Epithelial cell of proximal tubule (primary cell): ENCODE data around the gene SERPINB5. TPM values are rescaled to one million over a fixed set of nuclear protein-coding genes. Genes with fewer than 3 reads are reported as not detected.

Experiments
- DNase-seq: peaks from one replicate; pipeline ENCODE4 v3.0.0-alpha.2; 2011; ENCODE audit warnings: low read depth
- H3K4me3 ChIP-seq: 2 replicates; pipeline ENCODE4 v1.5.1; 2011; ENCODE audit warnings: low read depth, mild to moderate bottlenecking, low read length
- CTCF ChIP-seq: conservative IDR thresholded peaks from 2 replicates; pipeline ENCODE4 v1.5.1; 2012; ENCODE audit warnings: low read depth, mild to moderate bottlenecking, low read length
- total RNA-seq: library from RNA; depleted of rRNA; stranded (reverse); fragments of >200 nt; gene quantifications from 2 replicates; pipeline ENCODE4 v1.2.3, GENCODE V29; 2015

Gene SERPINB5
- total RNA-seq, 1 donor from 2014 or later: 0.17 TPM

- DNase-seq: no peak
- no peak for TF ChIP-seq CTCF
- no peak overlapping the region for H3K4me3 ChIP-seq
Observed at GRCh38 chr18:63464434-63464833, 12.3 kb upstream of the SERPINB5 start.

- DNase-seq: no peak
- no peak for TF ChIP-seq CTCF
- H3K4me3 ChIP-seq: no peak overlapping the region
Observed at GRCh38 chr18:63465059-63465458, 11.7 kb upstream of the SERPINB5 start.

- TF ChIP-seq CTCF: no peak
- H3K4me3 ChIP-seq: no peak overlapping the region
- DNase-seq: no peak
Observed at GRCh38 chr18:63467699-63468098, 9.1 kb upstream of the SERPINB5 start.

DNA sequence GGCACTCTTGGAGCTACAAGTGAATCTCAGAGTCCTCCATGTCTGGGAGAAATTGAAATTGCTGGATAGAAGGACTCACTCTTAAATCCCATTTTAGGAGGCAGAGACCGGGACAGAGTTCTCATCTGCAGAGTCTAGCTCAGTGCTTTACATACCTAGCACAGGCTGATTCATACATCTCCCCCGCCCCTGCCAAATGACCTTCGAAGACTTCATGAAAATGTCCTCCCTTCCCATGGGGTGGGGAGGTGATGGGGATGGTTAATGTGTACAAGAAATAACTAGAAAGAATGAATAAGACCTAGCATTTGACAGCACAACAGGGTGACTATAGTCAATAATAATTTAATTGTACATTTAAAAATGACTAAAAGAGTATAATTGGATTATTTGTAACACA, 8.2 kb upstream of the SERPINB5 start:
- no peak for TF ChIP-seq CTCF

DNA sequence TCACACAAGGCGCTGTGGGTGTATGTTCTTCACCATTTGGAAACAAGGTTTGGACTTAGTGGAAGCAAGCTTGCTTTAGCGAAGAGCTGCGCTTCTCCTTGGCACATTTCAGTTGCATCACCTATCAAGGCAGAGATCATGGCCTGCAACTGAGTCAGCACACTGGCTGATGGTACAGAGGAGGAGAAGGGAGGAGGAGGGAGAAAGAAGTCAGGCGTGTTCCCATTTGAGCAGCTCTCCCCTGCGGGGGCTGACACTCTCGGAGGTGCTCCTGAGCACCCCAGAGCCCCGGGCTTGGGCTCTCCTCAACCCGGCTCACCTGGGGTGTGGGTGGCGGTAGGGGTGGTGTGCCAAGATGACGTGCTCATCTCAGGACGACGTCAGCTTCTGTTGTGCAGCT, 6.0 kb upstream of the SERPINB5 start:
- TF ChIP-seq CTCF: no peak
- H3K4me3 ChIP-seq: no peak overlapping the region
- DNase-seq: no peak

More for the DNA sequence above, 8.2 kb upstream of the SERPINB5 start:
- no peak for DNase-seq
- H3K4me3 ChIP-seq: no peak overlapping the region

DNA sequence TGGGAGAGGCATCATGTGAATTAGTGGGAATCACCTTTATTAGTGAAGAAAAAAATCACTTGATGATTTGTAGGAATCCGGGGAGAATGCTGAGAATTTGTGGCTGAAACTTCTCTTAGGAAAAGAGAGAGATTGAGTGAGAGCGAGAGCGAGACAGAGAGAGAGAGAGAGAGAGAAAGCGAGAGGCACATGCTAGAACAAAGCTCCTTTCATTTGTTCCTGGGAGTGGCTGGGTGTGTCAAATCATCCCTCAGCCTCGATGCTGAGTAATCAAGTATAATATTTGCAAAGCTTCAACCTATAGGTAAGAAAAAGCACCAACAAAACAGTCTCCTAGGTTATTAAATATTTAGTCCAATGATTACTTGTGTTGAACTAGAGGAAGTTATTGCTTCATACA, 4.4 kb upstream of the SERPINB5 start:
- no peak for TF ChIP-seq CTCF
- H3K4me3 ChIP-seq: no peak overlapping the region
- no peak for DNase-seq

DNA sequence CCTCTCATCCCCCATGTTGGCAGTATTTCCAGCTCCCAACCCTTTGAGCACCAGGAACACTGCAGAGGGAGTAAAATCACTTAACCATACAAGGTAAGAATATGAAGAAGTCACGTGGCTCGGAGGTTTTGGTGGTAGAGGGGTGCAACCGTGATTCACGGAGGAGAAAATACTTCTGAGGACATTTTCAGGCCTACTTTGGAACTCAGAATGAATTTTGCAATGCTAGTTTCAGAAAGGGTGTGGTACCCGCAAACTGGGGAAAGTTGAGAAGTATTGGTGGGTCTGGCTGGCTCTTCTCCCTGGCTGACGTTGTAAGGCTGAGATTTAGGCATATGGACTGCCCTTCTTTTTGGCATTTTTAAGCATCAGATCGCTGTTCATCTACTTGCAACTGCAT, 442 bp downstream of the SERPINB5 start:
- no peak for DNase-seq
- TF ChIP-seq CTCF: no peak
- no peak overlapping the region for H3K4me3 ChIP-seq
